Smooth muscle cell (in vitro differentiated cells): ENCODE data around the gene CDC42BPA. TPM values are rescaled to one million over a fixed set of nuclear protein-coding genes. Genes with fewer than 3 reads are reported as not detected.

Experiments
- DNase-seq: peaks from one replicate; lab custom pipeline; 2025; ENCODE audit not compliant: unreplicated experiment; lab: John Stamatoyannopoulos, UW
- H2AFZ ChIP-seq: fragments of 200-600 bp; sonication (generic); 2 replicates; pipeline ENCODE4 v1.6.0; 2016; ENCODE audit warnings: antibody characterized with exemption, low read depth, mild to moderate bottlenecking
- H3F3A ChIP-seq: fragments of 200-600 bp; sonication (generic); 2 replicates; pipeline ENCODE4 v1.6.0; 2017; ENCODE audit warnings: antibody characterized with exemption, low read depth
- H3K27ac ChIP-seq: fragments of 200-600 bp; sonication (generic); 2 replicates; pipeline ENCODE4 v1.5.1; 2016; ENCODE audit warnings: low read depth, mild to moderate bottlenecking
- H3K27me3 ChIP-seq: fragments of 200-600 bp; sonication (generic); 2 replicates; pipeline ENCODE4 v1.6.1; 2016; ENCODE audit warnings: low read depth, mild to moderate bottlenecking
- H3K36me3 ChIP-seq: fragments of 200-600 bp; sonication (generic); 2 replicates; pipeline ENCODE4 v1.5.1; 2016; ENCODE audit warnings: low read depth
- H3K4me1 ChIP-seq: fragments of 200-600 bp; sonication (generic); 2 replicates; pipeline ENCODE4 v1.5.1; 2016; ENCODE audit warnings: low read depth
- H3K4me2 ChIP-seq: fragments of 200-600 bp; sonication (generic); 2 replicates; pipeline ENCODE4 v1.6.0; 2016; ENCODE audit warnings: mild to moderate bottlenecking
- H3K4me3 ChIP-seq: fragments of 200-600 bp; sonication (generic); 2 replicates; pipeline ENCODE4 v1.5.1; 2016; ENCODE audit warnings: mild to moderate bottlenecking
- H3K79me2 ChIP-seq: fragments of 200-600 bp; sonication (generic); 2 replicates; pipeline ENCODE4 v1.6.0; 2016; ENCODE audit warnings: low read depth, mild to moderate bottlenecking
- H3K9ac ChIP-seq: fragments of 200-600 bp; sonication (generic); 2 replicates; pipeline ENCODE4 v1.6.0; 2016; ENCODE audit warnings: low read depth
- H3K9me3 ChIP-seq: fragments of 200-600 bp; sonication (generic); replicated peaks from 2 replicates; pipeline ENCODE4 v1.5.1; 2016; ENCODE audit warnings: low read depth
- H4K20me1 ChIP-seq: fragments of 200-600 bp; sonication (generic); 2 replicates; pipeline ENCODE4 v1.6.0; 2016; ENCODE audit warnings: low read depth
- CTCF ChIP-seq: fragments of 200-600 bp; sonication (generic); IDR thresholded peaks from 2 replicates; pipeline ENCODE4 v1.5.1; 2017; ENCODE audit warnings: borderline replicate concordance, mild to moderate bottlenecking, antibody characterized with exemption; ENCODE audit not compliant: insufficient read depth, poor library complexity, severe bottlenecking
- WGBS: methylation state at CpG from one replicate; pipeline ENCODE4 v1.1.7; 2016; ENCODE audit warnings: low lambda C conversion rate; 5-methylcytosine and 5-hydroxymethylcytosine counted together
- polyA plus RNA-seq: library from polyadenylated mRNA; unstranded; fragments of >200 nt; fragmentation: Nextera tagmentation; extraction: Ambion mirVana; gene quantifications from 2 replicates; pipeline ENCODE4 v1.2.1, GENCODE V29; 2016
- total RNA-seq: library from RNA; depleted of rRNA; stranded (reverse); fragments of >200 nt; gene quantifications from 2 replicates; pipeline ENCODE4 v1.2.3, GENCODE V29; 2014

Gene CDC42BPA
- total and polyA plus RNA-seq, 2 experiments from 2014 or later, result 14.8 to 34.9 TPM

- Histone ChIP-seq H3K27me3 (no peaks in the 10 kb centered on the region), H3K9ac (no peak overlapping the region), H4K20me1 (no peaks in the 10 kb centered on the region), H3K4me1 (peaks cover under 1% of the 10 kb centered on the region), H3K79me2 (no peaks in the 10 kb centered on the region), H2AFZ (no peak overlapping the region), H3F3A (no peaks in the 10 kb centered on the region), H3K27ac (no peak overlapping the region), H3K36me3 (no peaks in the 10 kb centered on the region), H3K4me2 (no peak overlapping the region), H3K4me3 (no peak overlapping the region), H3K9me3 (no peaks in the 10 kb centered on the region)
- no peak for TF ChIP-seq CTCF
- DNase-seq, result no peak
- WGBS, result 84% methylated on average over 8 of the region's 8 CpGs
Measured at GRCh38 chr1:226945858-226946245, 372.4 kb downstream of the CDC42BPA start.

GRCh38 chr1:226945106-226945857 is 373.0 kb downstream of the CDC42BPA start:
- Histone ChIP-seq H3K27me3 (no peaks in the 10 kb centered on the region), H3K79me2 (no peaks in the 10 kb centered on the region), H3F3A (no peaks in the 10 kb centered on the region), H3K36me3 (no peaks in the 10 kb centered on the region), H4K20me1 (no peaks in the 10 kb centered on the region), H3K9ac (no peak overlapping the region), H2AFZ (no peak overlapping the region), H3K4me3 (no peak overlapping the region), H3K4me1 (peaks cover 6% of the 10 kb centered on the region), H3K9me3 (no peaks in the 10 kb centered on the region), H3K27ac (no peak overlapping the region), H3K4me2 (no peak overlapping the region)
- no peak for TF ChIP-seq CTCF
- DNase-seq, result no peak
- WGBS, result 88% methylated on average over 19 of the region's 19 CpGs

- H3K9ac ChIP-seq, result no peak overlapping the region
- H3K79me2 ChIP-seq, result no peaks in the 10 kb centered on the region
- WGBS, result 81% methylated on average over 2 of the region's 2 CpGs
- H3K27me3 ChIP-seq, result no peaks in the 10 kb centered on the region
- TF ChIP-seq CTCF, result no peak
- H3K27ac ChIP-seq, result no peak overlapping the region
- no peak overlapping the region for H3K4me2 ChIP-seq
- H3K36me3 ChIP-seq, result no peaks in the 10 kb centered on the region
- no peak for DNase-seq
- H3K9me3 ChIP-seq, result no peaks in the 10 kb centered on the region
- no peaks in the 10 kb centered on the region for H4K20me1 ChIP-seq
- H2AFZ ChIP-seq, result no peak overlapping the region
- peaks cover 7% of the 10 kb centered on the region for H3K4me1 ChIP-seq
- H3F3A ChIP-seq, result peaks cover under 1% of the 10 kb centered on the region
- no peak overlapping the region for H3K4me3 ChIP-seq
Measured at GRCh38 chr1:226943927-226944326, 374.4 kb downstream of the CDC42BPA start.

- 86% methylated on average over 5 of the region's 5 CpGs for WGBS
- H3F3A ChIP-seq, result peaks cover 5% of the 10 kb centered on the region
- no peak for TF ChIP-seq CTCF
- H3K4me3 ChIP-seq, result no peak overlapping the region
- H3K9me3 ChIP-seq, result no peaks in the 10 kb centered on the region
- no peak overlapping the region for H3K27ac ChIP-seq
- no peaks in the 10 kb centered on the region for H3K79me2 ChIP-seq
- DNase-seq, result no peak
- H3K36me3 ChIP-seq, result no peaks in the 10 kb centered on the region
- peaks cover 7% of the 10 kb centered on the region for H3K4me1 ChIP-seq
- no peak overlapping the region for H3K4me2 ChIP-seq
- H4K20me1 ChIP-seq, result no peaks in the 10 kb centered on the region
- no peaks in the 10 kb centered on the region for H3K27me3 ChIP-seq
- H2AFZ ChIP-seq, result no peak overlapping the region
- no peak overlapping the region for H3K9ac ChIP-seq
Measured at GRCh38 chr1:226943156-226943555, 375.1 kb downstream of the CDC42BPA start.
